Glutamatergic neuron (in vitro differentiated cells): ENCODE results near the gene TLNRD1. TPM values are rescaled to one million over a fixed set of nuclear protein-coding genes. Genes with fewer than 3 reads are reported as not detected.

Experiments
- DNase-seq: peaks from one replicate; pipeline ENCODE4 v3.0.0; 2022
- H3K27ac Mint-ChIP-seq: one replicate; pipeline ENCODE4 v1.8.0; 2020; ENCODE audit warnings: mild to moderate bottlenecking, mixed read lengths, inconsistent platforms; ENCODE audit not compliant: unreplicated experiment
- H3K27me3 Mint-ChIP-seq: one replicate; pipeline ENCODE4 v1.8.0; 2020; ENCODE audit warnings: mild to moderate bottlenecking, moderate library complexity, mixed read lengths, inconsistent platforms; ENCODE audit not compliant: unreplicated experiment
- H3K36me3 Mint-ChIP-seq: one replicate; pipeline ENCODE4 v1.8.0; 2020; ENCODE audit warnings: mild to moderate bottlenecking, mixed read lengths, inconsistent platforms; ENCODE audit not compliant: unreplicated experiment
- H3K4me1 Mint-ChIP-seq: one replicate; pipeline ENCODE4 v1.8.0; 2020; ENCODE audit warnings: mild to moderate bottlenecking, low read depth, mixed read lengths, inconsistent platforms; ENCODE audit not compliant: unreplicated experiment
- H3K4me3 Mint-ChIP-seq: one replicate; pipeline ENCODE4 v1.8.0; 2020; ENCODE audit warnings: mild to moderate bottlenecking, mixed read lengths, inconsistent platforms; ENCODE audit not compliant: unreplicated experiment
- H3K9me3 Mint-ChIP-seq: one replicate; pipeline ENCODE4 v1.8.0; 2020; ENCODE audit warnings: mild to moderate bottlenecking, moderate library complexity, mixed read lengths, inconsistent platforms; ENCODE audit not compliant: unreplicated experiment
- total RNA-seq: library from RNA; stranded (reverse); fragmentation: NEBNext Ultra II Directional; extraction: Animal tissue kit (Norgen Biotek cat#: 25700); gene quantifications from one replicate; pipeline ENCODE4 v1.2.1, GENCODE V29; 2021; ENCODE audit not compliant: unreplicated experiment
- TF ChIP-seq, protein P1 (sequence below): fragments of 200-600 bp; sonication (generic); IDR thresholded peaks from one replicate; pipeline ENCODE4 v1.5.0; 2021; ENCODE audit not compliant: partially characterized antibody, unreplicated experiment

The TLNRD1 gene
- total RNA-seq, 1 donor from 2014 or later = 35.5 TPM

DNA sequence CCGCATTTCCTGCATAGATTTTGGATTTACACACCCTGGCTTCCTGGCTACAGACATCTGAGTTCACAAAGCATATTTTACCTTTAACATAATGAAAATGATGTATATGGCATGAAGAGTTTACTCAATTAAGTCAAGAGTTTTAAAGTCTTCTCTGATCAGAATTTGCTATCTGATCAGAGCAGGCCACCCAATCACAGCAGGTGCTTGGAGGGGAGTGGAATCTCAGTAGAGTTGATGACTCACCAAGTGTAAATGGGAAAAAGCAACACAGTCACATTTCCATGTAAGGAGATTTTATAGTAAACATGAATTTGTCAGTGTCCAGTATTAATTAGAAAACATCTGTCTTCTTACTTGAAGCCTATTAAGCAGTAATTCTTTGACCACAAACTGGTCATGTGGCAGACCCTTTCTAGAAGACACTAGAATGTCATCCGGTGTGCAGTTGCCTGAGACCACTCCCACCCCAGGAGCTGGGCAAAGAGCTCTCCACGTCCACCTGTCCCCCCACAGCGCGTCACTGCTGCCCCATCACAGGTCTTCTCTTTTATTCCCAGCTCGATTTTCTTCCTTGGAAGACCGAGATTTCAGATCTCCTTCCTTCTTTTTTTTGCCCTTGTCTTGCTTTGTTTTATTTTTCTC is 21.9 kb upstream of the TLNRD1 start:
- peak overlapping the region; percentile 94 for H3K27ac Mint-ChIP-seq
- TF ChIP-seq, protein P1, sequence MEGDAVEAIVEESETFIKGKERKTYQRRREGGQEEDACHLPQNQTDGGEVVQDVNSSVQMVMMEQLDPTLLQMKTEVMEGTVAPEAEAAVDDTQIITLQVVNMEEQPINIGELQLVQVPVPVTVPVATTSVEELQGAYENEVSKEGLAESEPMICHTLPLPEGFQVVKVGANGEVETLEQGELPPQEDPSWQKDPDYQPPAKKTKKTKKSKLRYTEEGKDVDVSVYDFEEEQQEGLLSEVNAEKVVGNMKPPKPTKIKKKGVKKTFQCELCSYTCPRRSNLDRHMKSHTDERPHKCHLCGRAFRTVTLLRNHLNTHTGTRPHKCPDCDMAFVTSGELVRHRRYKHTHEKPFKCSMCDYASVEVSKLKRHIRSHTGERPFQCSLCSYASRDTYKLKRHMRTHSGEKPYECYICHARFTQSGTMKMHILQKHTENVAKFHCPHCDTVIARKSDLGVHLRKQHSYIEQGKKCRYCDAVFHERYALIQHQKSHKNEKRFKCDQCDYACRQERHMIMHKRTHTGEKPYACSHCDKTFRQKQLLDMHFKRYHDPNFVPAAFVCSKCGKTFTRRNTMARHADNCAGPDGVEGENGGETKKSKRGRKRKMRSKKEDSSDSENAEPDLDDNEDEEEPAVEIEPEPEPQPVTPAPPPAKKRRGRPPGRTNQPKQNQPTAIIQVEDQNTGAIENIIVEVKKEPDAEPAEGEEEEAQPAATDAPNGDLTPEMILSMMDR = no peak
- H3K4me1 Mint-ChIP-seq = peaks cover 23% of the 10 kb centered on the region
- no peak overlapping the region for H3K4me3 Mint-ChIP-seq
- no peak for DNase-seq
- peaks cover 2% of the 10 kb centered on the region for H3K9me3 Mint-ChIP-seq
- no peaks in the 10 kb centered on the region for H3K36me3 Mint-ChIP-seq
- no peaks in the 10 kb centered on the region for H3K27me3 Mint-ChIP-seq

DNA sequence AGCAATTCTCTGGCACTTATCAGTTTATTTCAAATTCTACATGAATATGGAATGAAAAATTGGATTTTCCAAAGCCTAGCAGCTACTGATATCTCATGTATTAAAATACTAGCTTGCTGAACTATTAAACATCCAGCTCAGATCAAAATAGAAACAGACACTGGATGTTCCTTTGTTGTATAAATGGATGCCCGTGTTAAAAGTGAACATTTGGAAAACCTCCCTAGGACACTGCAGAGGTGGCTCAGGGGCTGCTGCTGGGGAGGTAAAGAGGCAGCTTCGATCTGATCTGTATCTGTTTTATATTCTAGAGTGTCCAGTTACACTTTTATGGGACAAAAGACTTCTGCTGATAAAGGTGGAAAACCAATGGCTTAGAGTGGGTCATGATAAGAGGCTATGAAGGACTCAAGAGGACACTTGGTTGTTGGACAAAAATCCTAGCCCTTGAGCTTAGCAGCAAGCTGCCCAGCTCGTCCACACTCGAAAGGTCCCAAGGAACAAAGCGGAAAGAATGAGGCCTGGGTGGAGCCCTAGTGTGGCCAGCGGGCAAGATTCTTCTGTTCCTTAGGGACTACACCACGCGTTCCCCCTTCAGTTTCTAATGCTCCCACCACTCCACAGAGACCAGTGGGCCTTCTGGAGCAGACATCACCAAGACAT is 21.1 kb upstream of the TLNRD1 start:
- H3K36me3 Mint-ChIP-seq = no peaks in the 10 kb centered on the region
- H3K4me1 Mint-ChIP-seq = peaks cover 24% of the 10 kb centered on the region

DNA sequence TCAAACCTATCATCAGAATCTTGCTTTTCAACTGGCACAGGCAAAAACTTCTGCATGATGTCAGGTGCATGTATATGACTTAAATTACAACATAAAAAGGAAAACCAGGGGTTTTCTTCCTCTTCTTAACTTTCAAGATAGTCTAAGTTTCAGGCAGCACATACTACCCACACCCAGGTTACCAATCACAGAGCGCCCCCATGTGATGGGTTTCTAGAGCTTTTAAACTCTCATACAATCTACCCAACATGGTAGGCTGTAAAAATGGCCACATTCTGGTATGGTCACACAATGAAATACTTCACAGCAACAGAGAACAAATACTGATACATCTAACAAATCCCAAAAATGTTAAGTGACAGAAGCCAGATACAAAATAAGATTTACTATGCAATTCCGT is 18.5 kb upstream of the TLNRD1 start:
- Mint-ChIP-seq H3K4me3 (no peak overlapping the region), H3K9me3 (no peaks in the 10 kb centered on the region), H3K36me3 (no peaks in the 10 kb centered on the region), H3K27ac (no peak overlapping the region), H3K4me1 (peaks cover 37% of the 10 kb centered on the region), H3K27me3 (peaks cover 2% of the 10 kb centered on the region)
- TF ChIP-seq, protein P1 = no peak
- DNase-seq = no peak

More for the DNA sequence above, 21.1 kb upstream of the TLNRD1 start:
- Mint-ChIP-seq H3K27me3 (no peaks in the 10 kb centered on the region), H3K4me3 (peak overlapping the region; percentile 9), H3K9me3 (peaks cover 2% of the 10 kb centered on the region), H3K27ac (peak overlapping the region; percentile 26)
- DNase-seq = no peak
- TF ChIP-seq, protein P1 = no peak

DNA sequence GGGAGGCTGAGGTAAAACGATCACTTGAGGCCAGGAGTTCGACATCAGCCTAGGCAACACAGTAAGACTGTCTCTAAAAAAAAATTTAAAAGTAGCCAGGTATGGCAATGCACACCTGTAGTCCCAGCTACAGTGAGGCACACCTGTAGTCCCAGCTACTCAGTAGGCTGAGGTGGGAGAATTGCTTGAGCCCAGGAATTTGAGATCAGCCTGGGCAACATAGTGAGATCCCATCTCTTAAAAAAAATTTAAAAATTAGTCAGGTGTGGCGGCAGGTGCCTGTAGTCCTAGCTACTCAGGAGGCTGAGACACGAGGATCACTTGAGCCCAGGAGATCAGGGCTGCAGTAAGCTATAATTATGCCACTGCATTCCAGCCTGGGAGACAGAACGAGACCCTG is 17.9 kb upstream of the TLNRD1 start:
- H3K9me3 Mint-ChIP-seq = no peaks in the 10 kb centered on the region
- H3K27me3 Mint-ChIP-seq = peaks cover 2% of the 10 kb centered on the region
- peaks cover 31% of the 10 kb centered on the region for H3K4me1 Mint-ChIP-seq
- no peak overlapping the region for H3K27ac Mint-ChIP-seq
- no peak for DNase-seq
- no peaks in the 10 kb centered on the region for H3K36me3 Mint-ChIP-seq
- TF ChIP-seq, protein P1 = no peak
- H3K4me3 Mint-ChIP-seq = no peak overlapping the region

DNA sequence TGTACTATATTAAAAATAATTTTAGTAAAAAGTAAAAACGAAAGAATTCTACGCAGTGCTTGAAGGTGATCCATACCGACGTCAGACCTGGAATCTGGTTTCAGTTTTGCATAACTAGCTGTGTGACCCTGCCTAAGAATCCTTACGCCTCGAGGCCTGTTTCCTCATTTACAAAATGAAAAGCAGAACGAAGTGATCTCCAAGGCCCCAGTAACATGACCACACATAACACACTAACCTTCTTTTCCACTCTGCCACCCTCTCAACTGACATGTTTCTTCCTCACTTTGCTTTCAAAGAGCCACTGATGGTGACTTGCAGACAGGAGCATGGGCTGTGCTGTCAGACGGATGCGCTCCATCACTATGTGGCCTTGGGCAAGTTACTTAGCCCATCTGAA is 15.9 kb upstream of the TLNRD1 start:
- Mint-ChIP-seq H3K27me3 (peaks cover 6% of the 10 kb centered on the region), H3K4me1 (peaks cover 34% of the 10 kb centered on the region), H3K4me3 (no peak overlapping the region), H3K9me3 (peaks cover 4% of the 10 kb centered on the region), H3K36me3 (no peaks in the 10 kb centered on the region), H3K27ac (no peak overlapping the region)
- DNase-seq = no peak
- TF ChIP-seq, protein P1 = no peak
